GM19099 (cell line): ENCODE measurements around the gene NME3.

Experiments
- POLR2A ChIP-seq: IDR thresholded peaks from 3 replicates; pipeline ENCODE4 v1.6.1; 2011; ENCODE audit warnings: low read depth; ENCODE audit not compliant: insufficient read length; ENCODE audit errors: extremely low read depth

NME3 gene

GRCh38 chr16:1721372-1721771 lies 50.0 kb downstream of the NME3 start:
- no peak for TF ChIP-seq POLR2A
